Measurements from ENCODE around the gene MAGEA10. TPM values are rescaled to one million over a fixed set of nuclear protein-coding genes. Genes with fewer than 3 reads are reported as not detected.
"Not testable (repeated sequence)": the region's sequence is repeated elsewhere in the genome, so short reads cannot be mapped to it uniquely, and the experiment has no call there.

Gene MAGEA10
- total RNA-seq: not detected
- not detected for polyA plus RNA-seq

DNA sequence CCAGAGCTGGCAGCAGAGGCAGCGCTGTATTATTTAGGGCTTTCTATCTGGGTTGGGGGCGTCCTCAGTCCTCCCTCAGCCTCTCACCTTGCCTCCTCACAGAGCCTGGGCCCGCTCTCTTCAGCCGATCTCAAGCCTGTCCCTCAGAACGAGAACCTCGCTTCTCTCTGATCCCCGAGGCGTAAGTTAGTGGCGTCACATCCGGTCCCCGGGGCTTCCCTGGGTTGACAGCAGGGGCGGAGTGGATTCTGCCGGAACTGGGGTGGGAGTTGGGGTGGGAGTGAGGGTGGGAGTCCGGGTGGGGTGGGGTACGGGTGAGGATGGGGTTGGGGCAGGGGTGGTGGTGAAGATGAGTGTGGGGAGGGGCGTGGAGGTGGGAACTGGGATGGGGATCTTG is at the start of gene MAGEA10:
Gene MAGEA10 (minus strand): TSS at position 190 of the 397 bp plus-strand sequence. CDS start 2,957 bp downstream, outside the sequence.
- no peaks in the 10 kb centered on the region for H3K9me3 Mint-ChIP-seq
- Histone ChIP-seq H3K27ac (ENCODE audit: low read depth, low read length) (no peak within 1 kb of the TSS), H3K4me1 (ENCODE audit: insufficient read depth, low read length) (no peaks in the 10 kb centered on the region), H3K4me3 (ENCODE audit: low read length) (no peak within 1 kb of the TSS), H3K36me3 (ENCODE audit: insufficient read depth, low read length) (no peaks in the 10 kb centered on the region), H3K27me3 (ENCODE audit: insufficient read depth, low read length, poor library complexity, severe bottlenecking) (no peaks in the 10 kb centered on the region), H3K9me3 (ENCODE audit: low read length) (no peaks in the 10 kb centered on the region)
- H3K36me3 Mint-ChIP-seq: no peaks in the 10 kb centered on the region
- ChIA-PET POLR2A (no interaction called here), CTCF (no interaction called here)
- peaks cover 0 to 4% of the 10 kb centered on the region in 2 donors for H3K27me3 Mint-ChIP-seq
- H3K4me1 Mint-ChIP-seq: no peaks in the 10 kb centered on the region
- H3K27ac Mint-ChIP-seq: no peak within 1 kb of the TSS
- H3K4me3 Mint-ChIP-seq: no peak within 1 kb of the TSS
- no peak for DNase-seq

DNA sequence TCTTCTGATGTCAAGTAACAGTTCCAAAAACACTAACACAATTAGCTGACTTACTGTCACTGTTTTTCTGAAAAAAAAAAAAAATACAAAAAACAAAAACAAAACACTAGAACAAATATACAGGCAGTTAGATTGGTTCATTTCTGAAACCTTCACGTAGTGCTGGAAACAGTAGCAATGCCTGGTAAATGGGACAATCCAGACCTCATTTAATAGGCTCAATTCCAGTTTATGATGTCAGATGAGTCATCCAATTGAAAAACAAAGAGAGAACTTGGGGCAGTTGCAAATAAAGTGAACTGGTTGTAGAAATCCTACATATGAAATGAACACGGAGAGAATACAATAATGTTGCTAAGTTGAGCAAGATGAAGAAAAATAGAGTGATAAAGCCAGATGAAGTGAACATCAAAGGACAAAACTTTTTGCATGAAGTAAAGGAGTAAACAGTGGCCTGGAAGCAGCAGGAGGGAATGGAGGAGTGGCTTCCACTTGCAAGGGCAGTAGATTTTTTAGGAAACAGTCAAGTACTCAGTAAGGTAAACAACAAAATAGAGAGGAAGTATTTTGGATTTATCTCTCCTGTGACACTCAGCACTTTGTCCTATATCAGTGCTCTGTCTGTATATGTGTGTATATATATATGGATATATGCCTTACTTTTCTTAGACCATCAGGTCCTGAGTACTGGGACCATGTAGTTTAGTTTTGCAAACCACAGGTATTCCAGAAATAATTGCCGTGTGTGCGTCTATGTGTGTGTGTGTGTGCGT is 39.3 kb upstream of the MAGEA10 start:
- ChIA-PET POLR2A (no interaction called here), CTCF (no interaction called here)
- DNase-seq: no peak
- H3K27me3 ChIP-seq (ENCODE audit: insufficient read depth, low read length, poor library complexity, severe bottlenecking): no peaks in the 10 kb centered on the region
- Mint-ChIP-seq H3K4me3 (no peak overlapping the region), H3K27ac (no peak overlapping the region), H3K36me3 (no peaks in the 10 kb centered on the region), H3K27me3 (no peaks in the 10 kb centered on the region), H3K4me1 (no peaks in the 10 kb centered on the region), H3K9me3 (no peaks in the 10 kb centered on the region)
- no peak overlapping the region for H3K27ac ChIP-seq (ENCODE audit: low read depth, low read length)
- no peaks in the 10 kb centered on the region for H3K36me3 ChIP-seq (ENCODE audit: insufficient read depth, low read length)
- H3K4me3 ChIP-seq (ENCODE audit: low read length): no peak overlapping the region
- H3K9me3 ChIP-seq (ENCODE audit: low read length): no peaks in the 10 kb centered on the region
- no peaks in the 10 kb centered on the region for H3K4me1 ChIP-seq (ENCODE audit: insufficient read depth, low read length)

DNA sequence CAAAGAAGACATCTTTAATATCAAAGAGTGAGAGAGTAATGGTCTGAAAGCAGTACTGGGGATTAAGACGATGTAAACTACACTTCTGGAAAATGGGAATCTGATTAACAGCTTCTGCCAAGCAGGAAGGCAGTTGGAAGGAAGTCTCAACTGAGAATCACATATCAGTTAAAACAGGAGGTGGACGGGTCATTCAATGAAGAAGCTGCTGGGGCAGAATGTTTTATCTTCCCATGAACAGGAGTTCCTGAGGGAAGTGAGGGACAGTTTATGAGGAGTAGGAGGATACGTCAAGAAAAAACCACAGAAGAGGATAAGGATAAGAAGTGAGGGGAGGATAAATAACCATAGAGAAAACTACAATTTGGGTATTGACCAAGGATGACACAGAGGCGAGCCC is 38.7 kb upstream of the MAGEA10 start:
- Mint-ChIP-seq H3K4me3 (no peak overlapping the region), H3K36me3 (no peaks in the 10 kb centered on the region), H3K27ac (no peak overlapping the region), H3K4me1 (no peaks in the 10 kb centered on the region), H3K27me3 (no peaks in the 10 kb centered on the region), H3K9me3 (no peaks in the 10 kb centered on the region)
- no peaks in the 10 kb centered on the region for H3K4me1 ChIP-seq (ENCODE audit: insufficient read depth, low read length)
- H3K27me3 ChIP-seq (ENCODE audit: insufficient read depth, low read length, poor library complexity, severe bottlenecking): no peaks in the 10 kb centered on the region
- peak overlapping the region; percentile 24 for H3K27ac ChIP-seq (ENCODE audit: low read depth, low read length)
- H3K9me3 ChIP-seq (ENCODE audit: low read length): no peaks in the 10 kb centered on the region
- ChIA-PET CTCF (no interaction called here), POLR2A (no interaction called here)
- H3K4me3 ChIP-seq (ENCODE audit: low read length): no peak overlapping the region
- H3K36me3 ChIP-seq (ENCODE audit: insufficient read depth, low read length): no peaks in the 10 kb centered on the region
- no peak for DNase-seq

- H3K27me3 Mint-ChIP-seq; H3K36me3 ChIP-seq (ENCODE audit: insufficient read depth, low read length); H3K27ac ChIP-seq (ENCODE audit: low read depth, low read length); H3K4me3 ChIP-seq (ENCODE audit: low read length); H3K9me3 Mint-ChIP-seq; H3K9me3 ChIP-seq (ENCODE audit: low read length); CTCF ChIA-PET; H3K4me1 Mint-ChIP-seq; H3K4me1 ChIP-seq (ENCODE audit: insufficient read depth, low read length); H3K27ac Mint-ChIP-seq; POLR2A ChIA-PET; H3K27me3 ChIP-seq (ENCODE audit: insufficient read depth, low read length, poor library complexity, severe bottlenecking); H3K4me3 Mint-ChIP-seq; DNase-seq; H3K36me3 Mint-ChIP-seq: not testable (repeated sequence)
These were observed 37.5 kb upstream of the MAGEA10 start for GRCh38 chrX:152175892-152176291.

DNA sequence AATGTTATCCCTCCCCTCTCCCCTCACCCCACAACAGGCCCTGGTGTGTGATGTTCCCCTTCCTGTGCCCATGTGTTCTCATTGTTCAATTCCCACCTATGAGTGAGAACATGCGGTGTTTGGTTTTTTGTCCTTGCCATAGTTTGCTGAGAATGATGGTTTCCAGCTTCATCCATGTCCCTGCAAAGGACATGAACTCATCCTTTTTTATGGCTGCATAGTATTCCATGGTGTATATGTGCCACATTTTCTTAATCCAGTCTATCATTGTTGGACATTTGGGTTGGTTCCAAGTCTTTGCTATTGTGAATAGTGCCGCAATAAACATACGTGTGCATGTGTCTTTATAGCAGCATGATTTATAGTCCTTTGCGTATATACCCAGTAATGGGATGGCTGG is 35.5 kb upstream of the MAGEA10 start:
- H3K27me3 ChIP-seq (ENCODE audit: insufficient read depth, low read length, poor library complexity, severe bottlenecking); H3K4me3 ChIP-seq (ENCODE audit: low read length); H3K4me1 ChIP-seq (ENCODE audit: insufficient read depth, low read length); H3K27ac ChIP-seq (ENCODE audit: low read depth, low read length); H3K4me3 Mint-ChIP-seq; H3K36me3 ChIP-seq (ENCODE audit: insufficient read depth, low read length); H3K27ac Mint-ChIP-seq; POLR2A ChIA-PET; DNase-seq; CTCF ChIA-PET; H3K4me1 Mint-ChIP-seq; H3K9me3 Mint-ChIP-seq; H3K9me3 ChIP-seq (ENCODE audit: low read length); H3K36me3 Mint-ChIP-seq; H3K27me3 Mint-ChIP-seq: not testable (repeated sequence)

DNA sequence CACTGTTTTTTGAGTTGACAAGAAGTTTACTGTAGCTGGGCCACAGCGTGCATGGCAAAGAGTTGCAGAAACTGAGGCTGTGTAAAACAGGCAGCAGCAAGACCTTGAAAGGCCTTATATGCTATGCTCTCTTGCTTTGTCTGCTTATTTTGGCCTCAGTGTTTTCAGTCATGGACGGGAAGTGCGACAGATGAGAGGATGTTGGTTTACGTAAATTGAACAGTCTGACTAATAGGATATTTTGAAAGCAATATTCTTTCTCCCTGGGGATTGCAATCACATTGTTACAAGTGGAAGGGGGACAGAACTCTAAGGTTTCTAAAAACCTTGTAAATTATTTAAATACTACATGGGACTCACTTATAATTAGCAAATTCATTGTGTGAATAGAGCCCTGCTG is 32.2 kb upstream of the MAGEA10 start:
- CTCF ChIA-PET: no interaction called here
- Mint-ChIP-seq H3K4me1 (no peaks in the 10 kb centered on the region), H3K36me3 (no peaks in the 10 kb centered on the region), H3K27me3 (no peaks in the 10 kb centered on the region), H3K9me3 (no peaks in the 10 kb centered on the region), H3K4me3 (no peak overlapping the region), H3K27ac (no peak overlapping the region)
- Histone ChIP-seq H3K27ac (ENCODE audit: low read depth, low read length) (no peak overlapping the region), H3K9me3 (ENCODE audit: low read length) (no peaks in the 10 kb centered on the region), H3K27me3 (ENCODE audit: insufficient read depth, low read length, poor library complexity, severe bottlenecking) (no peaks in the 10 kb centered on the region), H3K4me1 (ENCODE audit: insufficient read depth, low read length) (no peaks in the 10 kb centered on the region), H3K36me3 (ENCODE audit: insufficient read depth, low read length) (no peaks in the 10 kb centered on the region), H3K4me3 (ENCODE audit: low read length) (no peak overlapping the region)
- POLR2A ChIA-PET: no interaction called here
- no peak for DNase-seq

- Histone ChIP-seq H3K4me3 (ENCODE audit: low read length) (no peak overlapping the region), H3K27me3 (ENCODE audit: insufficient read depth, low read length, poor library complexity, severe bottlenecking) (no peaks in the 10 kb centered on the region), H3K4me1 (ENCODE audit: insufficient read depth, low read length) (no peaks in the 10 kb centered on the region), H3K27ac (ENCODE audit: low read depth, low read length) (peak overlapping the region; percentile 31), H3K36me3 (ENCODE audit: insufficient read depth, low read length) (no peaks in the 10 kb centered on the region), H3K9me3 (ENCODE audit: low read length) (no peaks in the 10 kb centered on the region)
- Mint-ChIP-seq H3K27me3 (no peaks in the 10 kb centered on the region), H3K36me3 (no peaks in the 10 kb centered on the region), H3K4me3 (no peak overlapping the region), H3K9me3 (no peaks in the 10 kb centered on the region), H3K27ac (no peak overlapping the region), H3K4me1 (no peaks in the 10 kb centered on the region)
- DNase-seq: no peak
- ChIA-PET CTCF (no interaction called here), POLR2A (no interaction called here)
These were observed 26.8 kb upstream of the MAGEA10 start for GRCh38 chrX:152165033-152165743.

GRCh38 chrX:152157042-152157441 is 18.7 kb upstream of the MAGEA10 start:
- POLR2A ChIA-PET: no interaction called here
- H3K27me3 ChIP-seq (ENCODE audit: insufficient read depth, low read length, poor library complexity, severe bottlenecking): no peaks in the 10 kb centered on the region
- no peaks in the 10 kb centered on the region for H3K9me3 ChIP-seq (ENCODE audit: low read length)
- CTCF ChIA-PET: no interaction called here
- no peak overlapping the region for H3K4me3 Mint-ChIP-seq
- H3K4me1 ChIP-seq (ENCODE audit: insufficient read depth, low read length): no peaks in the 10 kb centered on the region
- H3K4me1 Mint-ChIP-seq: no peaks in the 10 kb centered on the region
- H3K9me3 Mint-ChIP-seq: no peaks in the 10 kb centered on the region
- DNase-seq: no peak
- H3K4me3 ChIP-seq (ENCODE audit: low read length): no peak overlapping the region
- no peak overlapping the region for H3K27ac Mint-ChIP-seq
- no peaks in the 10 kb centered on the region for H3K27me3 Mint-ChIP-seq
- peaks cover 0 to 1% (median 0%) of the 10 kb centered on the region in 3 donors for H3K36me3 Mint-ChIP-seq
- H3K27ac ChIP-seq (ENCODE audit: low read depth, low read length): peak overlapping the region; percentile 31
- no peaks in the 10 kb centered on the region for H3K36me3 ChIP-seq (ENCODE audit: insufficient read depth, low read length)

Data from CD8-positive, alpha-beta memory T cell (primary cell).